Measurements from ENCODE around the gene CYTH2. TPM values are rescaled to one million over a fixed set of nuclear protein-coding genes. Genes with fewer than 3 reads are reported as not detected.

The CYTH2 gene
- total and polyA plus RNA-seq, 9 of the 15 experiments (the other 6 are each of a cell fraction or from before 2014, with no cell fraction given), result 1.8 to 45.2 (median 23.8) TPM

DNA sequence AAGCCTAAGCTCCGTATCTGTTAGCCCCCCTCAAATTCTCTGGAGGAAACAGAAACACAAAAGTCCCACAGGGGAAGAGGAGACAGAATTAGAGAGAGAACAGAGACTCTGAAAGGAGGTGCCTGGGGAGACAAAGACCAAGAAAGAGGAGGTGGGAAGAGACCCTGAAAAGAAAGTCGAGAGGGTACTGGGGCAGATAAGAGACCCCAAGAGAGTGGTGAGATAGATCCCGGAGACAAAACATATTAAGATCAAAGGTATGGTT lies 24.3 kb upstream of the CYTH2 start:
- ChIA-PET CTCF (ENCODE audit: low intra/inter-chr PET ratio) (interaction anchor here (0.8 to 1.0 kb wide), 2 partner anchors 55 to 163 kb away, joined by 3 read pairs; no protein-coding TSS in a partner anchor), POLR2A (interaction anchor here (1.4 to 4.7 kb wide), 3 partner anchors 13 to 45 kb away, joined by 3 to 25 read pairs (median 3); no protein-coding TSS in a partner anchor)
- Histone ChIP-seq H3K4me2 (ENCODE audit: insufficient read depth, low read length) (peak overlapping the region; percentile 97), H3K4me3 (peak overlapping the region; percentile 97), H3K9me1 (ENCODE audit: control insufficient read depth, insufficient read depth, low read length) (no peaks in the 10 kb centered on the region), H2AFZ (ENCODE audit: low read depth, low read length) (peak overlapping the region; percentile 91), H3K4me1 (replicated peaks in 1 of 2; ENCODE audit: control insufficient read depth in 2 of 2, insufficient read depth in 2 of 2, low read length in 2 of 2) (peaks cover 12 to 14% of the 10 kb centered on the region in 2 experiments), H3K9me3 (replicated peaks; ENCODE audit: control insufficient read depth, insufficient read depth, low read depth, low read length) (no peaks in the 10 kb centered on the region), H3K36me3 (ENCODE audit: control insufficient read depth, insufficient read depth, low read length) (peaks cover 59% of the 10 kb centered on the region), H3K9ac (ENCODE audit: insufficient read depth in 1 of 2, low read depth in 2 of 2, low read length in 2 of 2) (peak overlapping the region; percentile 75 to 98; a peak in 3 of 4 replicates), H3K27ac (ENCODE audit: extremely low read depth, low read depth, low read length) (peak overlapping the region; percentile 84), H3K27me3 (ENCODE audit: control insufficient read depth in 2 of 2, insufficient read depth in 2 of 2, low read length in 2 of 2) (no peaks in the 10 kb centered on the region), H3K79me2 (ENCODE audit: control insufficient read depth, insufficient read depth, low read length) (peaks cover 32% of the 10 kb centered on the region), H4K20me1 (replicated peaks; ENCODE audit: control insufficient read depth, insufficient read depth, low read length) (no peaks in the 10 kb centered on the region)
- DNase-seq (ENCODE audit: extremely low read depth in 1 of 4, low spot score in 3 of 4) (no peak), ATAC-seq (no peak), FAIRE-seq (no peak)
- TF ChIP-seq SMARCA5 (IDR thresholded peaks at IDR 0.05) (0 out of 2 replicates have a peak, but pooled peaks have one; percentile 27), PCBP1 (IDR thresholded peaks at IDR 0.05; ENCODE audit: low read depth, low read length, poor library complexity, severe bottlenecking) (no peak), MEF2A (IDR thresholded peaks at IDR 0.05; ENCODE audit: control insufficient read depth, low read depth, low read length) (no peak), DLX4 (CRISPR knock-in tag; IDR thresholded peaks at IDR 0.05) (no peak), ARID2 (IDR thresholded peaks at IDR 0.05) (peak; percentile 6; the same call in 1 of the 2 replicates), NR1H2 (CRISPR knock-in tag; IDR thresholded peaks at IDR 0.05) (peak; percentile 84; the same call in 1 of the 2 replicates), CAMTA2 (CRISPR knock-in tag; conservative IDR thresholded peaks at IDR 0.05) (0 out of 2 replicates have a peak, but pooled peaks have one; percentile 40), IFI16 (CRISPR knock-in tag; IDR thresholded peaks at IDR 0.05) (no peak), MECOM (CRISPR knock-in tag; IDR thresholded peaks at IDR 0.05) (no peak), TAF7 (tag; IDR thresholded peaks at IDR 0.05) (no peak)
- intact Hi-C loops (cut with micrococcal nuclease), result no loop called here
- BruUV-seq (replicated peaks), result no TSS peak
- WGBS (ENCODE audit: insufficient coverage, low coverage, missing lambda C conversion rate), result 19% methylated on average over 3 of the region's 3 CpGs
- in situ Hi-C loops (cut with MboI), result no loop called here

All from K562 (cell line).